H1 (cell line): ENCODE results near the gene PRKCD.

ENCODE experiments used
- ATF3 ChIP-seq: IDR thresholded peaks from 2 replicates; pipeline ENCODE4 v1.6.1; 2011; ENCODE audit warnings: low read depth, mild to moderate bottlenecking, low read length; ENCODE audit not compliant: insufficient read depth
- CBX8 ChIP-seq: fragments of 300-800, 300-1000 bp; sonication (generic); IDR thresholded peaks from 2 replicates; pipeline ENCODE4 v1.7.1; 2016; ENCODE audit warnings: low read depth, low read length, borderline replicate concordance
- CHD1 ChIP-seq: IDR thresholded peaks from 2 replicates; pipeline ENCODE4 v1.6.1; 2012; ENCODE audit warnings: low read depth, low read length, improper control_type of control experiment
- CHD2 ChIP-seq: IDR thresholded peaks from 2 replicates; pipeline ENCODE4 v1.6.1; 2012; ENCODE audit warnings: low read length, improper control_type of control experiment
- CHD7 ChIP-seq: fragments of 300-600 bp; sonication (generic); IDR thresholded peaks from 2 replicates; pipeline ENCODE4 v1.7.1; 2012; ENCODE audit warnings: low read length, moderate library complexity, mild to moderate bottlenecking, inconsistent platforms; ENCODE audit not compliant: insufficient replicate concordance
- CREB1 ChIP-seq: IDR thresholded peaks from 2 replicates; pipeline ENCODE4 v1.6.1; 2012; ENCODE audit warnings: inconsistent platforms
- CTCF ChIP-seq, 3 experiments: IDR thresholded peaks; 1 replicate in 2 of 3; 2 replicates in 1 of 3; pipeline versions ENCODE4 v1.5.1 to v1.6.1; 2011; ENCODE audit warnings: low read length in 3 of 3, mild to moderate bottlenecking in 3 of 3, inconsistent platforms in 2 of 3, low read depth in 1 of 3, moderate library complexity in 1 of 3; ENCODE audit not compliant: insufficient read depth in 1 of 3; ENCODE audit errors: control extremely low read depth in 1 of 3
- JUND ChIP-seq: IDR thresholded peaks from 2 replicates; pipeline ENCODE4 v1.6.1; 2011; ENCODE audit warnings: mild to moderate bottlenecking, improper control_type of control experiment, low read length
- POLR2A ChIP-seq, 2 experiments: IDR thresholded peaks; 1 replicate in 1 of 2; 2 replicates in 1 of 2; pipeline ENCODE4 v1.6.1; 2011; ENCODE audit warnings: low read depth in 2 of 2, low read length in 2 of 2, mild to moderate bottlenecking in 2 of 2; ENCODE audit errors: control extremely low read depth in 1 of 2
- RAD21 ChIP-seq, 2 experiments: IDR thresholded peaks in 1 of 2; conservative IDR thresholded peaks in 1 of 2; 2 replicates each; pipeline ENCODE4 v1.6.1; 2011; ENCODE audit warnings: low read depth in 2 of 2, low read length in 2 of 2, improper control_type of control experiment in 1 of 2, inconsistent platforms in 1 of 2, mild to moderate bottlenecking in 1 of 2, moderate library complexity in 1 of 2
- SP1 ChIP-seq: IDR thresholded peaks from 2 replicates; pipeline ENCODE4 v1.6.1; 2011; ENCODE audit warnings: low read depth, low read length
- SRF ChIP-seq: IDR thresholded peaks from 2 replicates; pipeline ENCODE4 v1.6.1; 2011; ENCODE audit warnings: mild to moderate bottlenecking, low read depth, low read length, moderate library complexity
- TEAD4 ChIP-seq: IDR thresholded peaks from 2 replicates; pipeline ENCODE4 v1.6.1; 2012; ENCODE audit warnings: low read depth, low read length, inconsistent platforms, mixed read lengths
- YY1 ChIP-seq: IDR thresholded peaks from 2 replicates; pipeline ENCODE4 v1.6.1; 2011; ENCODE audit warnings: low read depth, mild to moderate bottlenecking, low read length

- TF ChIP-seq CHD2 (no peak), ATF3 (no peak), CHD7 (no peak), CTCF (IDR thresholded peaks at IDR 0.05; ENCODE audit: control extremely low read depth in 1 of 3, insufficient read depth in 1 of 3, low read depth in 1 of 3, low read length in 3 of 3) (no peak), TEAD4 (no peak), POLR2A (IDR thresholded peaks at IDR 0.05; ENCODE audit: control extremely low read depth in 1 of 2, low read depth in 2 of 2, low read length in 2 of 2) (no peak), SP1 (no peak; the same call in 1 of the 2 replicates), SRF (no peak), CHD1 (no peak), CBX8 (no peak), CREB1 (no peak), YY1 (no peak), JUND (no peak), RAD21 (IDR thresholded peaks at IDR 0.05 in 1 of 2, conservative IDR thresholded peaks at IDR 0.05 in 1 of 2; ENCODE audit: low read depth in 2 of 2, low read length in 2 of 2) (no peak)
Measured at GRCh38 chr3:53232641-53233377, 71.8 kb downstream of the PRKCD start.
